HEK293 (cell line): ENCODE data around the gene HTR2B.

Experiments used
- AEBP2 ChIP-seq: fragments of 450-650 bp; formaldehyde crosslinking; IDR thresholded peaks from 2 replicates; pipeline ENCODE4 v1.5.1; 2016; ENCODE audit warnings: missing biosample characterization, missing genetic modification characterization, borderline replicate concordance
- CTCF ChIP-seq: fragments of 450-650 bp; formaldehyde crosslinking; IDR thresholded peaks from 2 replicates; pipeline ENCODE4 v1.5.1; 2016; ENCODE audit warnings: missing biosample characterization, missing genetic modification characterization
- PBX3 ChIP-seq: sonication (generic); formaldehyde crosslinking; IDR thresholded peaks from 2 replicates; pipeline ENCODE4 v1.8.1; 2022; ENCODE audit warnings: mild to moderate bottlenecking, moderate library complexity, missing genetic modification reagents
- REST ChIP-seq: fragments of 450-650 bp; formaldehyde crosslinking; IDR thresholded peaks from 2 replicates; pipeline ENCODE4 v1.5.1; 2016; ENCODE audit warnings: missing biosample characterization, missing genetic modification characterization
- ZNF155 ChIP-seq: fragments of 450-650 bp; formaldehyde crosslinking; IDR thresholded peaks from 2 replicates; pipeline ENCODE4 v1.5.1; 2016; ENCODE audit warnings: missing biosample characterization, missing genetic modification characterization
- ZNF19 ChIP-seq: fragments of 450-650 bp; formaldehyde crosslinking; IDR thresholded peaks from 2 replicates; pipeline ENCODE4; 2016; ENCODE audit warnings: missing biosample characterization, missing genetic modification characterization, low read depth
- ZNF521 ChIP-seq: fragments of 450-650 bp; formaldehyde crosslinking; IDR thresholded peaks from 2 replicates; pipeline ENCODE4 v1.5.1; 2017; ENCODE audit warnings: missing biosample characterization, mild to moderate bottlenecking, missing genetic modification characterization
- ZNF768 ChIP-seq: fragments of 450-650 bp; formaldehyde crosslinking; IDR thresholded peaks from 2 replicates; pipeline ENCODE4 v1.5.1; 2018; ENCODE audit warnings: missing biosample characterization, mild to moderate bottlenecking, missing genetic modification characterization

GRCh38 chr2:231161252-231161839 lies 36.5 kb upstream of the HTR2B start:
- TF ChIP-seq ZNF155 (tag by site-specific recombination) = no peak
- no peak for TF ChIP-seq CTCF
- TF ChIP-seq AEBP2 (tag by site-specific recombination) = no peak
- no peak for TF ChIP-seq REST (tag by site-specific recombination)
- TF ChIP-seq ZNF19 (tag by site-specific recombination) = no peak
- no peak for TF ChIP-seq PBX3 (CRISPR knock-in tag)
- TF ChIP-seq ZNF768 (tag by site-specific recombination) = no peak
- TF ChIP-seq ZNF521 = no peak
